Adrenal gland (tissue), 5 donors: ENCODE data around the gene NUTM1.

Experiments used
- CTCF ChIP-seq, 6 experiments: fragments of 450-650 bp in 4 of 6; fragments of 200-600 bp in 2 of 6; sonication (generic) in 1 of 6; IDR thresholded peaks; 1 replicate in 5 of 6; 2 replicates in 1 of 6; pipeline versions ENCODE4 v1.5.1 to v1.8.0; 2016 to 2021; ENCODE audit warnings: antibody characterized with exemption in 6 of 6, mild to moderate bottlenecking in 2 of 6, moderate library complexity in 1 of 6
- POLR2A ChIP-seq, 2 donors: fragments of 450-650 bp; IDR thresholded peaks; one replicate each; pipeline ENCODE4 v1.6.1; 2017; ENCODE audit warnings: antibody characterized with exemption in 2 of 2, mild to moderate bottlenecking in 2 of 2, moderate library complexity in 1 of 2
- donor health status: DM: no; HTN: no; CAD: no.

GRCh38 chr15:34337557-34338306 is 5.4 kb upstream of the NUTM1 start, which contains the start of gene SLC12A6:
- no peak for TF ChIP-seq CTCF (IDR thresholded peaks at IDR 0.05)
- TF ChIP-seq POLR2A (IDR thresholded peaks at IDR 0.05) = peak in 1 of 2 donors; percentile 79
